NCI-H345 (cell line): ENCODE measurements around the gene NDP.
"Not testable (repeated sequence)": the region's sequence is repeated elsewhere in the genome, so short reads cannot be mapped to it uniquely, and the experiment has no call there.

Source experiments
- DNase-seq: peaks from one replicate; lab custom pipeline; 2025; lab: John Stamatoyannopoulos, UW

The NDP gene

DNA sequence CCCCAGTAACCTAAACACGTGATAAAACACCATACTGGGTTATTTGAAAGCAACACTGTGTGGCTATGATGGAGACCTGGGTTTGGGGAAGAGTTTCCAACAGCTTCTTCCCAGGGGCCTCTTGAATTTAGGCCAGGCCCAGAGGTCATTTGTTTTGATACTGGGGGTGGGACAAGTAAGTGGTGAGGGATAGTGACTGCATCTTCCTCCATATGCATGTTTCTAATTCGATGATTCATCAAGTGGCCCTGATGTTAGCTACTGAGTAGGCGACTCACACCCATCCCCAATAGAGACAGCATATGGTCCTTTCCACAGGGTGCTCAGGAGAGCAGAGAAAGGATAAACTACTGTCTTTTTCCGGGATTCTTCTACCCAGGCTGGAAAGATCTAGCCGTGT is 2.7 kb downstream of the NDP start:
- DNase-seq, result no peak

DNA sequence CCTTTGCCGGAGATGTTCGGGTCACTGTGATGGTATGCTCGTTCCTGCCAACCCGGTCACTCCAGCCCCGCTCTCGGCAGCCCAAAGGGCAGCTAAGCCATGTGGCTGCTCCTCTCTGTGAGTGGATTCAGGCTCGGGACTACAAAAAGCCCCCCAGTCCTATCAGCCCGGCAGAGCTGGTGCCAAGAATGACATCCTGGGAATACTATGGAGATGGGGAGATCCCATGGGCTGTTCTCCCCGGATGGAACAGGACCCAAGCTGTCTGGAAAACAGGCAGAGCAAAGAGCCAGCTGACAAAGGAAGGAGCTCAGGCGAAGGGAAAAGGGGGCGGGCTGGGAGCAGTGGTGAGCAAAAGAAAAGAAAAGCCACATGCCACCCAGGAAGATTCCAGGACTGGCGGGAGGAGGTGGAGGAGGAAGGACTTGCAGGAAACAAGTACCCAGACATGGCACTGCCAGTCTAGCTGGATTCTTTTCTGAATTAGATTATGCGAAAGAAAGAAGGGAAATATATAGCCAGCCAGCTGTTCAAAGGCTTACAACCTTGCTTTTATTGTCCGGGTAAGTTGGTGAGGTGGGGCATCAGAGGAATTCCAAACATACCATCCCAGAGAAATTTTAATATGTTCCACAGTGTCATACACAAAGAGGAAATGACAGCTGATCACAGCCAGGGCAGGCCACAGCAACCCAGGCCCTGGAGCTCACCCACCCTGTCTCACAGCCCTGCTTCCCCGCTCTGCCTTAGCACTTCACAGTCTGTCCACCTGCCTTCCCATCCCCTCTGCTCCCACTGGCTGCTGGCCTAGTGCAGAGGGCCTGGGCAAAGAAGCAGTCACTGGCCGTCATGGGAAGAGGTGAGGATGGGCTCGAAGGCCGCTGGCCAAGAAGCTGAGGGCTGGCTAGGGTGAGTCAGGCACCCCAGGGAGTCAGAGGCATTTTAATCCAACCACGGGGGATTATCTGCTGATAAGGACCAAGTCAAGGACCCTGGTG is 3.4 kb downstream of the NDP start:
- DNase-seq, result no peak

DNA sequence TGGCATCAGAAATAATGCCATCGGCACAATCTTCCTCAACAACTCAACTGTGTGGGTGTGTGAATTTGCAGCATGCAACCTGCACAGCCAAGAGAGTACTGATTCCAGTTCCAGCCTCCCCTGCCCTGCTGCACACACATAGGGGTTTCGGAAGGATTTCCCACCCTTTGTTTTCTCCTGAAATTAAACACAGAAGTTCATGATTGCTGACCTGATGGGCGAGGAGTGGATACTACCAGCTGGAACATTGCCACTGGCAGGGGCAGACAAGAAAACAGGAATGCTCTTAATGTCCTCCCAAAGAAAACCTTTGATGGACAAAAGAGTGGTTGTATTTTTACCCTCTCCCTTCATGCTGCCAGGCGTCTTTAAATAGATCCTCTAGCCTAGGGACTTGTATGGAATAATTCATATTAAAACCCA is 4.8 kb downstream of the NDP start:
- DNase-seq, result no peak

DNA sequence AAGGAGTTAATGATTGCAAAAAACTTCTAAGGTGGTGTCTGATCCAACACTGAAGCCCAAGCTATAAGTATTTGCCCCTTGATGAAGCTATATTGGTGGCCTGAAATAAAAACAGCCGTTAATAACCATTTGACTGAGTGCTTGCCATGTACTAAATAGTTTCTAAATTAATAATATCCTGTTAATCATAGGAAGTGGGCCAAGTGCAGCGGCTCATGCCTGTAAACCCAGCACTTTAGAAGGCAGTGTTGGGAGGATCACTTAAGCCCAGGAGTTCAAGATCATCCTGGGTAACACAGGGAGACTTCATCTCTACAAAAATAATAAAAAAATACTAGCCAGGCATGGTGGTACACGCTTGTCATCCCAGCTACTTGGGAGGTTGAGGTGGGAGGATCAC is 8.3 kb downstream of the NDP start:
- DNase-seq, result no peak

DNA sequence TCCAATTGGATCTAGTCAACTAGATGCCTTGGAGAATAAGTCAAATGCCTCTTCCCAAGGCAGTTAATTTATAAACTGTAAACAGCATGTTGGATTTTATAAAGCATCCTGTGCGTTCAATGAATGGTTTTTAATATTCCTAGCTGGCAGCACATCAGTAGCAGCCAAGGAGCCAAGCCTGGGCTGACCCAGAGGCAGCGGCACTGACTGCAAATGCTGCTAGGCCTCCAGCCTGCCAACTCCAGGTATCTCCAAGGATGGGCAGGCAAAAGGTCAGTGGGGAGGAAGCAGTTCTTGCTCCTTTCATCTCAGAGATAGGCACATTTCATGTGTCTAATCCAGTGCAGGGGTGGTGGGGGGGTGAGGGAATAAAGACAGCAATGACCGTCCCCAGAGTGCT is 9.5 kb downstream of the NDP start:
- DNase-seq, result no peak

DNA sequence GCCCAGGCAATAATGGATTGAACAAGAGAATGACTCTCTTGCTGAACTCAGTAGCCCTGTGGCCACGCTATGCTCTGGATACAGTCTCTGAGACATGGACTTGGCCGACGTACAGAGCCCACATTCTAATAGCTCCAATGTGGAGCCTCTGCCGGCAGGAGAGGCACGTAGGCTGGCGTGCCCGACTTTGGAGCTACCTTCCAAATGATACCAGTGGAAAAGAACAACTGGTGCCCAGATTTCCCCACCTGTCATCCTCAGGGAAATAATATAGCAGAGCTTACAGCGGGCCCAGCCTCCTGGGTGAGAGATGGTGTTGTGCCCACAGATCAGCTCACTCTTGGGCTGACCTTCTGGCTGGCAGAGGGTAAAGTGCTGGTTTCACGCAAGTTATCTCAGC is 10.6 kb downstream of the NDP start:
- no peak for DNase-seq

DNA sequence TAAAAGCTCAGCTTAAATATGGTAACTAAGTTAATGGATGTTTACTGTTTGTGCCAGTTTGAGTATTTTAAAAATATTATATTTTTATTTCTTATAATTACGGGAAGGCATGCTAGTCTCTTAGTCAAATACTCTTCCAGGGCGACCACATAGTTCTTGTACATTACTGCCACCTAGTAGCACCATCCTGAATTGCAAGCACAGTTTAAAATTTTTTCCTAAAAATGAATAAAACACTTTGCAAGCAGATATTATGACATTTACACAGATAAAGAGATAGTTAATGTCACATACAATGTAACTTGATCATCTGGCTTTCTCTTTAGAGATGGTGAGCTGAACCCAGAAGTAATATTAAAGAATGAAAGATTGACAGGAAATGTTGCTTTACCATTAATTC is 11.5 kb downstream of the NDP start:
- no peak for DNase-seq

DNA sequence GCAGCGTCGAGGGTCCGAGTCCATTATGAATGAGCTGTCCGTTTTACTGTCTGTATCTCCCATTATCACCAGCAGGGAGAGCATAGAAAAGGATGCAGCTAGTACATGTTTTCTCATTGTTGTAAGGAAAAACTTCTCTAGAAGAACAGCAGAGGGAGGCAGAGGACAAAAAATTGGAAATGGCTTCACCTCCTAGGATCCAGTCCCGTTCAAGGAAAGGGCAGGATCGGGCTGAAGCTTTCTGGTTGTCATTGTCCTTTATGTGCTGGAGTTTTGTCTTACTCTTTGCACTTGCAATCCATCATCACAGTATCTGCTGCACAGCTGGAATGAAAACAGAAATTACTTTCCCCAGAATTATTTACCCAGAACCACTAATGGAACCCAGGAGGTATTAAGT is 14.7 kb downstream of the NDP start:
- DNase-seq, result peak; percentile 72

DNA sequence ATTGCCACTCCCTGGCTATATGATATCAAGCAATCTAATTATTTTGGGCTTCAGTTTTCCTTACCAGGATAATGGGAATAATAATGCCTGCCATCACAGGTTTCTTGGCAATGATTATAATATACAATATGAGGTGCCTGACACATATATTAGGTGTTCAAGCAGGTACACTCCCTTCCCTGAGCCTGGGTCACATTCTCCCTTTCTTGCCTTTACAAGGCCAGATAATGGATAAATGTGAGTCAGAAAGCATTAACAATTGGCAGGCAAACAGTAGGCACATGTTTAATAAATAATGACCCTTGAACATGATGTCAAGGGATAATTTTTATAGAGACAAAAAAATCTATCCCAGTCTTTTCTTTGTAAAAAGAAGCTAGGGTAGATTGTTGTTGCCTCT is 17.2 kb downstream of the NDP start:
- no peak for DNase-seq

DNA sequence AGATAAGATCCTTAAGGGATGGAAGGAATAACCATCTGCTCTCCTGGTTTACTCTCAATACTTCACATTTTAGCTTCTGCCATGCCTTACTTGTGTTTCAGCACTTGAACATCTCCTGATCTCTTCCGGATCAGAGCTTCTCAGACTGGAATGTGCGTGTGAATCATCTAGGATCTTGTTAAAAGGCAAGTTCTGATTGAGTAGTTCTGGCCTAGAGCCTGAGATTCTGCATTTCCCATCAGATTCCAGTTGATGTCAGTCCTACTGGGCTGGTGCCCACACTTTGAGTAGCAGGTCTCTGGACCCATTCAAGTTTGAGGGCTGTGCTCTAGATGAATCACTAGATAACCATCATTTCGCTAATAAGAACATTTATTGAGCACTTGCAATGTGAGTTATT is 20.0 kb downstream of the NDP start:
- no peak for DNase-seq

DNA sequence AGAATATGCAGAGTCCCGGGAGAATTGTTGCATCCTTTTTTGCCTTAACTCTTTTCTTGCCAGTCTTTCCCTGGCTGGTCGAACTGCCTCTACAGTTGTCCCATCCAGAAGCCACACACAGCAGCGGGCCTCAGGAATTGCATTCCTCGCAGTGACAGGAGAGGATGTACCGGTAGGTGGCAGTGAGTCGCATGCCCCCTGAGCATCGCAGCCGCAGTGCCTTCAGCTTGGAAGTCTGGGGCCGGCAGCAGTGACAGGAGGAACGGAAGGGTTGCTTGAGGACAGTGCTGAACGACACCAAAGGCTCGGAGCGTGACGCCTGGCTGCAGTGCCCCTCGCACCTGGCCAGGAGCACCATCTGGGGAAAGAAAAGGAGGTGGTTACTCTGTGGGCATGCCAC is 23.5 kb downstream of the NDP start:
- DNase-seq, result no peak

DNA sequence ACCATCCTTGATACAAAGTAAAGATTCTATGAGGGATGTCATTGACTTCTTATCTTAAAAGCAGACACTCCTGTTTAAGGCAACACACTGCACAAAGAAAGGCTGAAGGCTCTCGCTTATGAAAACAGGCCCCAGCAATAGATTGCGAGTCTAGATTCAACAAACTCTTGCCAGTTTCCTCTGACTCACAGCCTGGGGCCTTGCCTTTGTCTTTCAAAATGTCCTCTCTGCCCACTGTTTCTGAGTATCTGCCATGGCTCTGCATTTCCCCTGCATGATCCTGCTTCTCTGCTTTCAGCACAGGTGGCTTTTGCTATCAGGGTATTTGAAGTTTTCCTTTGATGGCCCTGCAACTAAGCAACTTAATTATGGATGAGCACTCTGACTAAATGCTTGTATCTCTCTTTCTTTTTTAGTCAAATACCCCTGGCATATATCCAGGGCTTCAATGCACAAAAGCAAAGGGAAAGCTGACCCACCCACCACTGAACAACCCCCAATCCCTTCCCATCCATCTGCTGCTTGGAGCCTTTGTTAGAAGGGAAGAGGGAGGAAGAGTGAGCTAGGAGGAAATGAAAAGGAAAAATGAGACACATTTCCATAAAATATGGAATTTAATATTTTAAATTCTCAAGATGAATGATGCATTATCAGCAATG is 32.2 kb downstream of the NDP start:
- DNase-seq, result peak; percentile 75

DNA sequence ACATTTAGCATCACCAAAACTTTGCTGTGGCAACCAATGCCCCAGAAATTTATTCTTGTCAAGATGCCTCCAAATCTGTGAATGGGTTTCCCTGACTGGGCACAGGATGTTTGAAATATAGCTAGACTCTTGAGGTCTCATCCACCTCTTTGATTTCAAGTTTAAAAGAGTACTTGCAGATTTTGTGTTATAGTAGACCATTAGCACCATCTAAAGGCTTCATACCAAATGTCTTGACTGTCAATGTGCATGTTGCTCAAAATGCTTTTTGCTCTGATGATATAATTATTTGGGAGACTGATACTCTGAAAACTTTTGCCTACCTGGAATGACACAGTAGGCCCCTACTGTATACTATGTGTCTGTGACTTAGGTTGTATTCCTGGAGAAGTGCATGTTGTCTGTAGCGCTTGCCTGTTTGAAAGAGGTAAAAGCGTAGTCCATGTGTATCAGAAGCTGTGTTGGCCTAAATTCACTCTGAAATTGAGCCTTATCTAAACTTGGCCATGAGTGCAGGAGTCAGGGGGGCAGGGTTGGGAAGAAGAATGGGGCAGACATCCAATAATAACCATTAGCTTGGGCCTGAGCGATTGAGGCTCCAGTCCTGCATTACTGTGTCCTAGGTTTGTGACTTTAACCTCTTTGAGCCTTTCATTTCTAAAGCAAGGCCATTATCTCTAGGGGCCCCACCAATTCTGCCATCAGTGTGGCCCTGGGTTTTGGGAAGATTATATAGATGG is 33.8 kb downstream of the NDP start:
- DNase-seq, result no peak

DNA sequence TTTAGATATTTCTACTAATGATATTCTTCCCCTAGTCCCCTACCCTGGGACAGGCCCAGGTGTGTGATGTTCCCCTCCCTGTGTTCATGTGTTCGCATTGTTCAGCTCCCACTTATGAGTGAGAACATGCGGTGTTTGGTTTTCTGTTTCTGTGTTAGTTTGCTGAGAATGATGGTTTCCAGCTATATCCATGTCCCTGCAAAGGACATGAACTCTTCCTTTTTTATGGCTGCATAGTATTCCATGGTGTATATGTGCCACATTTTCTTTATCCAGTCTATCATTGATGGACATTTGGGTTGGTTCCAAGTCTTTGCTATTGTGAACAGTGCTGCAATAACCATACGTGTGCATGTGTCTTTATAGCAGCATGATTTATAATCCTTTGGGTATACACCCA is 51.2 kb downstream of the NDP start:
- not testable (repeated sequence) for DNase-seq

DNA sequence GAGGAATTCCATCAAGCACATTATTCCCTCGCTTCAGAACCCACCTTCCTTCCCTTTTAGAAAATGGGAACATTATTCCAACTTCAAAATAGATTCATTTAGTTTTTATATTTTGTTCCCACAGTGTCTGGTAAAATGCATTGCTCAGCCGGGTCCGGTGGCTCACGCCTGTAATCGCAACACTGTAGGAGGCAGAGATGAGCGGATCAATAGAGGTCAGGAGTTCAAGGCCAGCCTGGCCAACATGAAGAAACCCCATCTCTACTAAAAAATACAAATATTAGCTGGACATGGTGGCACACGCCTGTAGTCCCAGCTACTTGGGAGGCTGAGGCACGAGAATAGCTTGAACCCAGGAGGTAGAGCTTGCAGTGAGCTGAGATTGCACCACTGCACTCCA is 62.4 kb downstream of the NDP start:
- DNase-seq, result not testable (repeated sequence)

DNA sequence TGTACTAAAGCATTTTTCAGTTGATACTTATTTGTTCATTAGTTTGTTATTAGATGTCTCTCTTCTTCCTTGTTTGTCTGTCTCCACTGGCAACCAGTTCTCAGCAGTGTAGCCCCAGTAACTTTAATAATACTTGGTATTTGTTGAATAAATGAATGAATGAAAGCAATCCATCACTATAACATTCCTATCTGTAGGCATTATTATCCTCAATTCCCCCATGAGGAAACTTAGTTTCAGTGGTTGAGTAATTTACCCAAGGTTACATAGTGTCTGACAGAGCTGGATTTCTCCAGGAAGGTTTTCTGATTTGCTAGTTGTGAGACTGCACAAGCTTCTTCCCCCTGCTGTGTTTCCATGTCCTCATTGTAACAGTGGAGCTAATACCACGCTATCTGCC is 63.2 kb downstream of the NDP start:
- no peak for DNase-seq

DNA sequence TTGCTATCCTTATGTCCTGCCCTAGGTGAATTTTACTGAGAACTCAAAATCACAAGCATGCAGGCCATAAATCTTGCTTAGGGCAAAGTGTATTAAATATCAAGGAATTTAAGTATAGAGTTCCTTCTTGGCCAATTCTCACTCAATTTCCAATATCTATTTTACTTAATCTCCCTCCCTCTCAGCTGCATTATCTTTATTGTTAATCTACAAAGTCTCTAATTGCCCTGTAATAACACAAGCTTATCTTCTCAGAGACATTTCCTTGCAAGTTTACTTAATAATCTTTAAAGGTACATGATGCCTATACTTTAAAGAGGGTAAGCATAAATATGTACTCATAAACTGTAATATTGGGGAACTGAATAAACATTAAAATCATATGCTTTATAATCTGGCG is 64.0 kb downstream of the NDP start:
- no peak for DNase-seq

DNA sequence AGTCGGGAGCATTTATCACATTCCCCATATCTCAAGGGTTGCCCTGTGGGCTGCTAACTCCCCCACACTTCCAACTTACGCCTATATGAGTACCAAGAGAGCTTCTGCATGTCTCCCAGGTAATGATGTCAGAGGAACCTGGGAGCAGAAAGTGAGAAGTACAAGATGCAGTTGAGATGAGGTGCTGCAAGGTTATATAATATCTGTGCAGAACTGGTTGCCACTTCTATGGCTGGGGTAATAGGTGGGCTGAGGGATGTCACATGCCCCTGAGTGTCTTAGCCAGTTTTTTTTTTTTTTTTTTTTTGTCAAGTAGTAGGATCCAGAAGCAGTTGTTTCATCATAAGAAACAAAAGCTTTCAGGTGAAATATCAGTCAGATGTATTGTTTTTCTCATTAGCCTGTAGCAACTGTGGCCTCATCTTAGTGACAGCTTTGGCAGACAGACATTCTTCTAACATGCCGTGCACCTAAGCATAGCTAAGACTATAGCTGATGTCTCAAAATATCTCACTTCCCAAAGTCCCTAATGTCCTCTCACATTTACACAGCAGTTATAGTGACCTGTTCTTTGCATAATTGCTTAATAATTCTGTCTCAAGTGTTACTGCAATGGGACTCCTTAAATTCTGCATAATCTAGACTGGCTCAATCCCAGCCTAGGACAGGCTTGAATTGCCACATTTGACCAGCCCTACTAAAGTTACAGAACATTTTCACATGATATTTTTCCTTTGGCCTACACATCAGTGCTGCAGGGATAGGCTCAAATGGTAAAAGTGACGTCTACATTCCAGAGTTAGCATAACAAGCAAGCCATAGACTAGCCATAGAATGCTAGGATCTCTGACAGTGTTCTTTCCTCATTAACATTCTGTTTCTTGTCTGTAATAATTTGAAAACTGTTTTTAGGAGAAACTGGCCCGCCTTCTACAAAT is 73.0 kb downstream of the NDP start:
- no peak for DNase-seq
